ENCODE measurements around the gene PEAR1. TPM values are rescaled to one million over a fixed set of nuclear protein-coding genes. Genes with fewer than 3 reads are reported as not detected.

Gene PEAR1
- total RNA-seq (2014; rRNA removed; shearing (Covaris generic)), result 1.2 and 1.4 TPM in 2 replicates

DNA sequence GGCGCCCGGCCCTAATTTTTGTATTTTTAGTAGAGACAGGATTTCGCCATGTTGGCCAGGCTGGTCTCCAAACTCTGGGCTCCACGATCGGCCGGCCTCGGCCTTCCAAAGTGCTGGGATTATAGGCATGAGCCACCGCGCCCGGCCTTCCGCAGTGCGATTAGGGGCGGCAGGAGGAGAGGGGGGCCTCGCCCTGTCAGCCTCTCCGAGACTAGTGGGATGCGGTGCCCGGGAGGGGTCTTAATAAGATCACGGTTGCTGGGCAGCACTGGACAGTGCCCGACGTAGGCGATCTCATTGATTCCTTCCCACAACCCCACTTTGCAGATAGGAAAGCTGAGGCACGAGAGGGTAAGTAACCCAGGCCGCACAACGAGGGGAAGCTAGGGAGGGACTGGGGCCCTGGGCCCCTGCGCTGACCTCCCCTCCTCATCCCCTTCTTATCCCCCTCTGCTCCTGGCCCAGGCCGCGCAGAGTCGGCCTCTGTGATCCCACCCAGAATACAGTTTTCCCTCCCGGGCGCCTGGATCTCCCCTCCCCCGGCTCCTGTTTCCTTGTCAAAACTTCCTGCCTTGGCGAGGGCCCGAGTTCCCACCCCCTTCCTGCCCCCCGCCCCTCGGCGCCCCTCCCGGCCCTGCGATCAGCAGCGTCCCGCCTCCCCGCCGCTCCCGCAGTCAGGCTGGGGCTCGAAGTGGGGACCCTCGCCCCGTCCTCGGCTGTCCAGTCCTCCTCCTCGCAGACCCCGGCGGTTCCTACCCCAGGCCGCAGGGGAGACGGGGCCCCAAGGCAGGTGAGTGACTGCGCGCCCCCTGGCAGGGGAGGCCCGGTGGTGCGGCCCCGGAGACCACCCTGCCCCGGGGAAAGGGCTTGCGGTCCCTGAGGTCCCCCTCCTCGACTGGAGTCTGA lies at the start of gene PEAR1:
PEAR1 (plus strand) TSS at position 671 of the 906 bp plus-strand sequence. CDS start 10,209 bp downstream, outside the sequence.
- no peak for DNase-seq (ENCODE audit: low spot score)

- DNase-seq (ENCODE audit: low spot score), result no peak
Observed at GRCh38 chr1:156844102-156844501, 49.4 kb upstream of the PEAR1 start.

DNA sequence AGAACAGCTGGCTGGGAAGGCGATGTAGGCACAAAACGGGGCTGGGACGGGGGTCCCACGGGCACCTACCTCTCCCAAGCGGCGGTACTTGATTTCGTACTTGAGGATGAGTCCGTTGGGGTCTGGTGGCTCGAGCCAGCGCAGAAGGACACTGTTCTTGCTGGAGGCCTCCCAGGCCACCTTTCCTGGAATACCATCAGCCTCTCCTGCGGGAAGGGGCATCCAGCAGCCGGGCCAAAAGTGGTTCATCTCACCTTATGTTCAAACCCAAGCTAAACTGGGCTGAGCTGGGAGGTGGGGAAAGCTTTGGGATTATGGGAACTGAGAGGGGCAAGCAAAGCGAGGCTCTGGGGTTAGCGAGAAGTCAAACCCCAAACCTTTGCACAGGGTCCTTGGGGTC lies 48.9 kb upstream of the PEAR1 start:
- no peak for DNase-seq (ENCODE audit: low spot score)

GRCh38 chr1:156845055-156845952 lies 48.2 kb upstream of the PEAR1 start:
- DNase-seq (ENCODE audit: low spot score), result no peak

- no peak for DNase-seq (ENCODE audit: low spot score)
Observed at GRCh38 chr1:156845953-156846545, 47.5 kb upstream of the PEAR1 start.

DNA sequence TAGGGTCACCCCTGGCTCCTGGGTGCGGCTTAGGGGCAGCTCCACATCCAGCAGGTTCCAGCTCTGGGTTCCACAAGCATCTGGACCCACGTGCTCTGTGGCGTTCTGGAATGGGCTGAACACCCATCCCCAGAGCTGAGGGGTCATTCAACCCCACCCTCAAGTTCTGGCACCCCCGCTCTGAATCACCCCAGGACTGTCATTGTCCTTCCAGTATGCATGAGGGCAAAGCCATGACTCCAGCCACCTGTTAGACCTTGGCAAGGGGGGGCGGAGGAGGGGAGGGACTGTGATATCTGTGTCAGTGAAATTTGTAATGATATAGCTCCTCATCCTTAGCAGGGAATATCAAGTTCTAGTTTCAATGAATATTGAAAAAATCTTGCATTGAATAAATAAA lies 46.9 kb upstream of the PEAR1 start:
- DNase-seq (ENCODE audit: low spot score), result no peak

GRCh38 chr1:156847591-156848460 lies 45.7 kb upstream of the PEAR1 start:
- no peak for DNase-seq (ENCODE audit: low spot score)

GRCh38 chr1:156848461-156849150 lies 44.9 kb upstream of the PEAR1 start:
- no peak for DNase-seq (ENCODE audit: low spot score)

GRCh38 chr1:156849151-156849496 lies 44.4 kb upstream of the PEAR1 start:
- no peak for DNase-seq (ENCODE audit: low spot score)

GRCh38 chr1:156851779-156852417 lies 41.6 kb upstream of the PEAR1 start:
- no peak for DNase-seq (ENCODE audit: low spot score)

- DNase-seq (ENCODE audit: low spot score), result no peak
Observed at GRCh38 chr1:156852418-156852874, 41.1 kb upstream of the PEAR1 start.

- no peak for DNase-seq (ENCODE audit: low spot score)
Observed at GRCh38 chr1:156853761-156854160, 39.8 kb upstream of the PEAR1 start.

GRCh38 chr1:156854634-156855033 lies 38.9 kb upstream of the PEAR1 start:
- no peak for DNase-seq (ENCODE audit: low spot score)

- DNase-seq (ENCODE audit: low spot score), result no peak
Observed at GRCh38 chr1:156856282-156856785, 37.2 kb upstream of the PEAR1 start.

DNA sequence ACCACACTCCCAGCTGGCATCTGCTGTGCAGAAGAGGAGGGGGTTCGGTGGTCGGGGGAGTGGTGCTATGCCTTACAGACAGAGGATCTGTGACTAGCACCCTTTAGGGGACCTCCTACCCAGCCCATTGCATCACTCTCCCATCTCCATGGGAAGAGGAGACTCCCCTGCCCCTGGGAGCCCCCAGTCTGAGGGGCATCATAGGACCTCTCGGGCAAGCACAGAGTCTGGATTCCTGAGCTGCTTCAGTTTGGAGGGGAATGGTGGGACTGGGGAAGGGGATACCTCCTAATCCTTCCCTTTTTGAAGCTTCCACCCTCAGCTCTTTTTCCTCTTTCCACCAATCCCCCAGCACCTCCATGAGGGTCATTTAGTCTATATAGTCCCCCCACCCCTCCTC lies 36.0 kb upstream of the PEAR1 start:
- no peak for DNase-seq (ENCODE audit: low spot score)

- no peak for DNase-seq (ENCODE audit: low spot score)
Observed at GRCh38 chr1:156858555-156858956, 35.0 kb upstream of the PEAR1 start.

GRCh38 chr1:156858959-156859522 lies 34.5 kb upstream of the PEAR1 start, which contains the start of gene INSRR:
Gene INSRR (minus strand): TSS chr1:156859117. CDS start chr1:156858621, 496 bp downstream.
- no peak for DNase-seq (ENCODE audit: low spot score)

GRCh38 chr1:156859523-156860112 lies 33.9 kb upstream of the PEAR1 start:
- DNase-seq (ENCODE audit: low spot score), result no peak
